ENCODE measurements around the gene DNAJC6.

DNA sequence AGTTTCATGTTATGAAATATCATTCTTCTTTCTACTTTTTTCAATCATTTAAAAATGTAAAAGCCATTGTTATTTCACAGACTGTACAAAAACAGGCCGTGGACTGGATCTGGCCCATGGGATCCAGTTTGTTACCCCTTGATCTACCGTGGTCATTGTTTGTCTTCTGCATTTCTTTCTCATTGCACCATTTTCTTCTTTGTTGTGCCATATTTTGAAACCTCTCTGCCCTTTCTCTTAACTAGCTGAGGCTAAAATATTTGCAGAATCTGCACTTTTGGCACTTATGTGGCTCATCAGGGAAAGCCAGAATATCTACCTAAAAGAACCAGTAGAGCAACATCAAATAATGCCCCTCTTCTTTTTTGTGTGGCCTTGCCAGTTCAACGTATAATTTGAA lies 50.5 kb downstream of the DNAJC6 start:
- TF ChIP-seq CTCF (IDR thresholded peaks at IDR 0.05; ENCODE audit: insufficient read depth, low read length, poor library complexity, severe bottlenecking) (no peak), EZH2phosphoT487 (conservative IDR thresholded peaks at IDR 0.05; ENCODE audit: low read length) (no peak)
